Measurements from ENCODE around the gene SLC38A2.

SLC38A2 gene

GRCh38 chr12:46373301-46374296 is 1.0 kb upstream of the SLC38A2 start:
- peaks cover 26% of the 10 kb centered on the region for H3K36me3 ChIP-seq (ENCODE audit: insufficient read depth, low read length)
- H3K4me1 ChIP-seq (ENCODE audit: insufficient read depth, low read length) = peaks cover 38% of the 10 kb centered on the region; the same call in 1 of the 2 replicates
- peak overlapping the region; percentile 66 for H3K9ac ChIP-seq (ENCODE audit: low read depth, low read length)
- no peaks in the 10 kb centered on the region for H3K27me3 ChIP-seq (ENCODE audit: insufficient read depth, low read length)
- 24% methylated on average over 37 of the region's 37 CpGs for WGBS
- no peak overlapping the region for H3K27ac ChIP-seq (ENCODE audit: low read depth, low read length)
- H3K9me3 ChIP-seq (ENCODE audit: insufficient read depth, low read depth, low read length) = no peaks in the 10 kb centered on the region
- H3K4me3 ChIP-seq (ENCODE audit: low read length) = peak overlapping the region; percentile 81

- Histone ChIP-seq H3K27ac (ENCODE audit: low read depth, low read length) (peak overlapping the region; percentile 91), H3K4me3 (ENCODE audit: low read length) (peak overlapping the region; percentile 81), H3K27me3 (ENCODE audit: insufficient read depth, low read length) (no peaks in the 10 kb centered on the region), H3K9me3 (ENCODE audit: insufficient read depth, low read depth, low read length) (no peaks in the 10 kb centered on the region), H3K4me1 (ENCODE audit: insufficient read depth, low read length) (peaks cover 35% of the 10 kb centered on the region; the same call in 1 of the 2 replicates), H3K9ac (ENCODE audit: low read depth, low read length) (peak overlapping the region; percentile 99), H3K36me3 (ENCODE audit: insufficient read depth, low read length) (peaks cover 43% of the 10 kb centered on the region)
- WGBS = under 1% methylated on average over 74 of the region's 74 CpGs
Measured at GRCh38 chr12:46371718-46372543, 642 bp downstream of the SLC38A2 start.

- Histone ChIP-seq H3K36me3 (ENCODE audit: insufficient read depth, low read length) (peaks cover 52% of the 10 kb centered on the region), H3K4me1 (ENCODE audit: insufficient read depth, low read length) (peaks cover 35% of the 10 kb centered on the region; the same call in 1 of the 2 replicates), H3K27ac (ENCODE audit: low read depth, low read length) (peak overlapping the region; percentile 91), H3K4me3 (ENCODE audit: low read length) (peak overlapping the region; percentile 81), H3K9ac (ENCODE audit: low read depth, low read length) (peak overlapping the region; percentile 99), H3K27me3 (ENCODE audit: insufficient read depth, low read length) (no peaks in the 10 kb centered on the region), H3K9me3 (ENCODE audit: insufficient read depth, low read depth, low read length) (no peaks in the 10 kb centered on the region)
- 2% methylated on average over 54 of the region's 54 CpGs for WGBS
Measured at GRCh38 chr12:46370792-46371717, 1.5 kb downstream of the SLC38A2 start.

- Histone ChIP-seq H3K4me1 (ENCODE audit: insufficient read depth, low read length) (peaks cover 35% of the 10 kb centered on the region; the same call in 1 of the 2 replicates), H3K9ac (ENCODE audit: low read depth, low read length) (peak overlapping the region; percentile 99)
Measured at GRCh38 chr12:46370380-46370734, 2.2 kb downstream of the SLC38A2 start.

GRCh38 chr12:46369474-46370379 is 2.8 kb downstream of the SLC38A2 start:
- Histone ChIP-seq H3K4me1 (ENCODE audit: insufficient read depth, low read length) (peaks cover 35% of the 10 kb centered on the region; the same call in 1 of the 2 replicates), H3K9me3 (ENCODE audit: insufficient read depth, low read depth, low read length) (no peaks in the 10 kb centered on the region), H3K27me3 (ENCODE audit: insufficient read depth, low read length) (no peaks in the 10 kb centered on the region), H3K27ac (ENCODE audit: low read depth, low read length) (peak overlapping the region; percentile 12; the same call in 1 of the 2 replicates), H3K9ac (ENCODE audit: low read depth, low read length) (peak overlapping the region; percentile 99), H3K36me3 (ENCODE audit: insufficient read depth, low read length) (peaks cover 65% of the 10 kb centered on the region), H3K4me3 (ENCODE audit: low read length) (peak overlapping the region; percentile 81)
- WGBS = 92% methylated on average over 7 of the region's 7 CpGs

More at GRCh38 chr12:46370380-46370734, 2.2 kb downstream of the SLC38A2 start:
- H3K36me3 ChIP-seq (ENCODE audit: insufficient read depth, low read length) = peaks cover 59% of the 10 kb centered on the region
- peak overlapping the region; percentile 81 for H3K4me3 ChIP-seq (ENCODE audit: low read length)
- peak overlapping the region; percentile 12; the same call in 1 of the 2 replicates for H3K27ac ChIP-seq (ENCODE audit: low read depth, low read length)
- no peaks in the 10 kb centered on the region for H3K27me3 ChIP-seq (ENCODE audit: insufficient read depth, low read length)
- H3K9me3 ChIP-seq (ENCODE audit: insufficient read depth, low read depth, low read length) = no peaks in the 10 kb centered on the region
- 55% methylated on average over 1 of the region's 2 CpGs for WGBS

- H3K36me3 ChIP-seq (ENCODE audit: insufficient read depth, low read length) = peaks cover 71% of the 10 kb centered on the region
- H3K9ac ChIP-seq (ENCODE audit: low read depth, low read length) = peak overlapping the region; percentile 99; the same call in 1 of the 2 replicates
- WGBS = 93% methylated on average over 4 of the region's 4 CpGs
- H3K4me3 ChIP-seq (ENCODE audit: low read length) = peak overlapping the region; percentile 81
- no peaks in the 10 kb centered on the region for H3K27me3 ChIP-seq (ENCODE audit: insufficient read depth, low read length)
- peak overlapping the region; percentile 11; the same call in 1 of the 2 replicates for H3K27ac ChIP-seq (ENCODE audit: low read depth, low read length)
- H3K9me3 ChIP-seq (ENCODE audit: insufficient read depth, low read depth, low read length) = no peaks in the 10 kb centered on the region
- H3K4me1 ChIP-seq (ENCODE audit: insufficient read depth, low read length) = peaks cover 30% of the 10 kb centered on the region; the same call in 1 of the 2 replicates
Measured at GRCh38 chr12:46369095-46369473, 3.5 kb downstream of the SLC38A2 start.

- H3K27me3 ChIP-seq (ENCODE audit: insufficient read depth, low read length) = no peaks in the 10 kb centered on the region
- H3K9ac ChIP-seq (ENCODE audit: low read depth, low read length) = no peak overlapping the region
- peaks cover 75% of the 10 kb centered on the region for H3K36me3 ChIP-seq (ENCODE audit: insufficient read depth, low read length)
- H3K4me1 ChIP-seq (ENCODE audit: insufficient read depth, low read length) = peaks cover 26% of the 10 kb centered on the region; the same call in 1 of the 2 replicates
- WGBS = no CpG with 5 or more reads among the region's 1 CpG
- peak overlapping the region; percentile 11; the same call in 1 of the 2 replicates for H3K27ac ChIP-seq (ENCODE audit: low read depth, low read length)
- H3K9me3 ChIP-seq (ENCODE audit: insufficient read depth, low read depth, low read length) = no peaks in the 10 kb centered on the region
- H3K4me3 ChIP-seq (ENCODE audit: low read length) = peak overlapping the region; percentile 81
Measured at GRCh38 chr12:46368684-46369083, 3.9 kb downstream of the SLC38A2 start.

- Histone ChIP-seq H3K4me1 (ENCODE audit: insufficient read depth, low read length) (peaks cover 24% of the 10 kb centered on the region; the same call in 1 of the 2 replicates), H3K27ac (ENCODE audit: low read depth, low read length) (no peak overlapping the region), H3K4me3 (ENCODE audit: low read length) (peak overlapping the region; percentile 81; the same call in 1 of the 2 replicates), H3K36me3 (ENCODE audit: insufficient read depth, low read length) (peaks cover 81% of the 10 kb centered on the region), H3K9ac (ENCODE audit: low read depth, low read length) (no peak overlapping the region), H3K9me3 (ENCODE audit: insufficient read depth, low read depth, low read length) (no peaks in the 10 kb centered on the region), H3K27me3 (ENCODE audit: insufficient read depth, low read length) (no peaks in the 10 kb centered on the region)
Measured at GRCh38 chr12:46368138-46368537, 4.4 kb downstream of the SLC38A2 start.

GRCh38 chr12:46367351-46368029 is 5.1 kb downstream of the SLC38A2 start:
- Histone ChIP-seq H3K36me3 (ENCODE audit: insufficient read depth, low read length) (peaks cover 87% of the 10 kb centered on the region), H3K27me3 (ENCODE audit: insufficient read depth, low read length) (no peaks in the 10 kb centered on the region), H3K27ac (ENCODE audit: low read depth, low read length) (no peak overlapping the region), H3K4me1 (ENCODE audit: insufficient read depth, low read length) (peaks cover 24% of the 10 kb centered on the region; the same call in 1 of the 2 replicates), H3K9ac (ENCODE audit: low read depth, low read length) (no peak overlapping the region), H3K9me3 (ENCODE audit: insufficient read depth, low read depth, low read length) (no peaks in the 10 kb centered on the region), H3K4me3 (ENCODE audit: low read length) (peak overlapping the region; percentile 81; the same call in 1 of the 2 replicates)
- 92% methylated on average over 5 of the region's 5 CpGs for WGBS
